Astrocyte of the cerebellum (primary cell): ENCODE measurements around the gene IGF2.

ENCODE experiments used
- DNase-seq: peaks from one replicate; pipeline ENCODE4 v3.0.0-alpha.2; 2011; ENCODE audit warnings: low read depth
- H3K4me3 ChIP-seq: 2 replicates; pipeline ENCODE4 v1.5.1; 2011; ENCODE audit warnings: mild to moderate bottlenecking, low read depth, low read length, moderate library complexity
- CTCF ChIP-seq: IDR thresholded peaks from 2 replicates; pipeline ENCODE4 v1.5.1; 2012; ENCODE audit warnings: low read length, low read depth, moderate library complexity, mild to moderate bottlenecking; ENCODE audit errors: missing control alignments
- in situ Hi-C: cut with HindIII; loops from 2 replicates; pipeline ENCODE4 v1.10.0; 2017; ENCODE audit warnings: low sequenced_read_pairs

Gene IGF2

GRCh38 chr11:2103668-2104523, 35.3 kb downstream of the IGF2 start:
- in situ Hi-C loops = loop anchor here (5.0 kb wide), 1 partner anchor 38 kb away; no protein-coding TSS in a partner anchor
- DNase-seq = no peak
- no peak for TF ChIP-seq CTCF
- no peak overlapping the region for H3K4me3 ChIP-seq

- in situ Hi-C loops = loop anchor here (5.0 kb wide), 1 partner anchor 39 kb away; no protein-coding TSS in a partner anchor
- TF ChIP-seq CTCF = no peak
- no peak overlapping the region for H3K4me3 ChIP-seq
- DNase-seq = no peak
Measured at GRCh38 chr11:2102883-2103213, 36.3 kb downstream of the IGF2 start.

GRCh38 chr11:2102132-2102882, 36.9 kb downstream of the IGF2 start:
- DNase-seq = no peak
- no peak for TF ChIP-seq CTCF
- in situ Hi-C loops = loop anchor here (5.0 kb wide), 1 partner anchor 40 kb away; no protein-coding TSS in a partner anchor
- no peak overlapping the region for H3K4me3 ChIP-seq

GRCh38 chr11:2101171-2101675, 38.0 kb downstream of the IGF2 start:
- no peak overlapping the region for H3K4me3 ChIP-seq
- no peak for DNase-seq
- TF ChIP-seq CTCF = no peak
- in situ Hi-C loops = loop anchor here (5.0 kb wide), 1 partner anchor 41 kb away; no protein-coding TSS in a partner anchor

- H3K4me3 ChIP-seq = no peak overlapping the region
- in situ Hi-C loops = loop anchor here (5.0 kb wide), 1 partner anchor 42 kb away; no protein-coding TSS in a partner anchor
- DNase-seq = no peak
- no peak for TF ChIP-seq CTCF
Measured at GRCh38 chr11:2100361-2101170, 38.6 kb downstream of the IGF2 start.
